Measurements from ENCODE around the gene ATAD3B. TPM values are rescaled to one million over a fixed set of nuclear protein-coding genes. Genes with fewer than 3 reads are reported as not detected.
A peak's percentile ranks its signal among the peaks of the same experiment; 100 is the strongest.
"Not testable (repeated sequence)": the region's sequence is repeated elsewhere in the genome, so short reads cannot be mapped to it uniquely, and the experiment has no call there.

ATAD3B gene
- total and polyA plus RNA-seq, 2 donors from 2014 or later: 13.3 to 28.8 TPM

- intact Hi-C loops (cut with DNase I): no loop called here
- Histone ChIP-seq H3K4me1 (ENCODE audit: control insufficient read depth in 2 of 3, insufficient read depth in 2 of 3, low read depth in 1 of 3, low read length in 3 of 3) (peaks cover 0 to 15% (median 5%) of the 10 kb centered on the region in 3 donors), H3K27ac (ENCODE audit: low read depth in 2 of 2, low read length in 2 of 2) (no peak overlapping the region), H3K9ac (ENCODE audit: low read length in 3 of 3) (no peak overlapping the region), H3K9me3 (ENCODE audit: control insufficient read depth in 2 of 3, insufficient read depth in 1 of 3, low read length in 3 of 3) (no peaks in the 10 kb centered on the region), H3K36me3 (ENCODE audit: control insufficient read depth in 2 of 3, insufficient read depth in 3 of 3, low read length in 3 of 3) (no peaks in the 10 kb centered on the region), H3K27me3 (ENCODE audit: control insufficient read depth, insufficient read depth, low read length) (no peaks in the 10 kb centered on the region), H3K4me3 (ENCODE audit: low read length in 3 of 3) (no peak overlapping the region)
- FAIRE-seq: no peak
- TF ChIP-seq CTCF (IDR thresholded peaks at IDR 0.05; ENCODE audit: borderline replicate concordance, extremely low read depth, insufficient read depth): no peak
- DNase-seq: peak in 1 of 5 donors; percentile 74
Measured at GRCh38 chr1:1442069-1442770, 29.3 kb upstream of the ATAD3B start.

- H3K27ac ChIP-seq (ENCODE audit: low read depth in 2 of 2, low read length in 2 of 2); H3K27me3 ChIP-seq (ENCODE audit: control insufficient read depth, insufficient read depth, low read length); FAIRE-seq; H3K9ac ChIP-seq (ENCODE audit: low read length in 3 of 3); DNase-seq; H3K4me3 ChIP-seq (ENCODE audit: low read length in 3 of 3); H3K4me1 ChIP-seq (ENCODE audit: control insufficient read depth in 2 of 3, insufficient read depth in 2 of 3, low read depth in 1 of 3, low read length in 3 of 3); intact Hi-C loops (cut with DNase I); H3K9me3 ChIP-seq (ENCODE audit: control insufficient read depth in 2 of 3, insufficient read depth in 1 of 3, low read length in 3 of 3); H3K36me3 ChIP-seq (ENCODE audit: control insufficient read depth in 2 of 3, insufficient read depth in 3 of 3, low read length in 3 of 3): not testable (repeated sequence)
Measured at GRCh38 chr1:1446631-1447030, 24.9 kb upstream of the ATAD3B start.

- DNase-seq (no peak), FAIRE-seq (no peak)
- TF ChIP-seq CTCF (IDR thresholded peaks at IDR 0.05; ENCODE audit: borderline replicate concordance, extremely low read depth, insufficient read depth): no peak
- Histone ChIP-seq H3K27me3 (ENCODE audit: control insufficient read depth, insufficient read depth, low read length) (no peaks in the 10 kb centered on the region), H3K9me3 (ENCODE audit: control insufficient read depth in 2 of 3, insufficient read depth in 1 of 3, low read length in 3 of 3) (no peaks in the 10 kb centered on the region), H3K4me3 (ENCODE audit: low read length in 3 of 3) (no peak within 1 kb of the TSS), H3K27ac (ENCODE audit: low read depth in 2 of 2, low read length in 2 of 2) (no peak within 1 kb of the TSS), H3K9ac (ENCODE audit: low read length in 3 of 3) (no peak within 1 kb of the TSS), H3K4me1 (ENCODE audit: control insufficient read depth in 2 of 3, insufficient read depth in 2 of 3, low read depth in 1 of 3, low read length in 3 of 3) (no peaks in the 10 kb centered on the region), H3K36me3 (ENCODE audit: control insufficient read depth in 2 of 3, insufficient read depth in 3 of 3, low read length in 3 of 3) (no peaks in the 10 kb centered on the region)
- intact Hi-C loops (cut with DNase I): no loop called here
Measured at GRCh38 chr1:1449099-1449739, 22.3 kb upstream of the ATAD3B start, which contains the start of gene ATAD3C. Gene ATAD3C, plus strand, starts transcription at chr1:1449689. Its CDS starts 995 bp downstream, at chr1:1450684.

GRCh38 chr1:1450616-1451015 is 20.9 kb upstream of the ATAD3B start:
- FAIRE-seq; H3K4me3 ChIP-seq (ENCODE audit: low read length in 3 of 3); H3K36me3 ChIP-seq (ENCODE audit: control insufficient read depth in 2 of 3, insufficient read depth in 3 of 3, low read length in 3 of 3); intact Hi-C loops (cut with DNase I); H3K9me3 ChIP-seq (ENCODE audit: control insufficient read depth in 2 of 3, insufficient read depth in 1 of 3, low read length in 3 of 3); H3K9ac ChIP-seq (ENCODE audit: low read length in 3 of 3); H3K27ac ChIP-seq (ENCODE audit: low read depth in 2 of 2, low read length in 2 of 2); DNase-seq; H3K27me3 ChIP-seq (ENCODE audit: control insufficient read depth, insufficient read depth, low read length); H3K4me1 ChIP-seq (ENCODE audit: control insufficient read depth in 2 of 3, insufficient read depth in 2 of 3, low read depth in 1 of 3, low read length in 3 of 3): not testable (repeated sequence)
